ENCODE results near the gene MYO9A.
A peak's percentile ranks its signal among the peaks of the same experiment; 100 is the strongest.
"Not testable (repeated sequence)": the region's sequence is repeated elsewhere in the genome, so short reads cannot be mapped to it uniquely, and the experiment has no call there.

Gene MYO9A

DNA sequence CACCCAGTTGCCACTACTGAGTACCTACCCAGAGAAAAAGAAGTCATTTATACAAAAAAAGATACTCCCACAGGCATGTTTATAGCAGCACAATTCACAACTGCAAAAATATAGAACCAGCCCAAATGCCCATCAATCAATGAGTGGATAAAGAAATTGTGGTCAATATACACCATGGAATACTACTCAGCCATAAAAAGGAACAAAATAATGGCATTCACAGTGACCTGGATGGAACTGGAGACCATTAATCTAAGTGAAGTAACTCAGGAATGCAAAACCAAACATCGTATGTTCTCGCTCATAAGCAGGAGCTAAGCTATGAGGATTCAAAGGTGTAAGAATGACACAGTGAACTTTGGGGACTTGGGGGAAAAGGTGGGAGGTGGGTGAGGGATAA, 61.7 kb downstream of the MYO9A start:
- H3K4me3 ChIP-seq (ENCODE audit: low read length), result not testable (repeated sequence)

DNA sequence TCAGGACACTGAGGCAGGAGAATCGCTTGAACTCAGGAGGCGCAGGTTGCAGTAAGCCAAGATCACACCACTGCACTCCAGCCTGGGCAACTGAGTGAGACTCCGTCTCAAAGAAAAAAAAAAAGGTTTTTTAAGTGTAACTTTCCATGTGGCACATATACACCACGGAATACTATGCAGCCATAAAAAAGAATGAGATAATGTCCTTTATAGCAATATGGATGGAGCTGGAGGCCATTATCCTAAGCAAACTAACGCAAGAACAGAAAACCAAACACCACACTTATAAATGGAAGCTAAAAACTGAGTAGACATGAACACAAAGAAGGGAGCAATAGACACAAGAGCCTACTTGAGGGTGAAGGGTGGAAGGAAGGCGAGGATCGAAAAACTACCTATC, 64.7 kb downstream of the MYO9A start:
- H3K27me3 ChIP-seq (ENCODE audit: control insufficient read depth, insufficient read depth, low read length); H3K9ac ChIP-seq (ENCODE audit: low read depth, low read length); H3K9me3 ChIP-seq (replicated peaks; ENCODE audit: low read length); H3K4me3 ChIP-seq (ENCODE audit: low read length); H3K4me2 ChIP-seq (ENCODE audit: low read length); H3K4me1 ChIP-seq (ENCODE audit: control insufficient read depth, insufficient read depth, low read length); H3K36me3 ChIP-seq (ENCODE audit: insufficient read depth, low read length): not testable (repeated sequence)

More for the DNA sequence above, 61.7 kb downstream of the MYO9A start:
- not testable (repeated sequence) for H3K9me3 ChIP-seq (replicated peaks; ENCODE audit: low read length); H3K4me2 ChIP-seq (ENCODE audit: low read length); H3K27me3 ChIP-seq (ENCODE audit: control insufficient read depth, insufficient read depth, low read length); H3K9ac ChIP-seq (ENCODE audit: low read depth, low read length); H3K4me1 ChIP-seq (ENCODE audit: control insufficient read depth, insufficient read depth, low read length); H3K36me3 ChIP-seq (ENCODE audit: insufficient read depth, low read length)

DNA sequence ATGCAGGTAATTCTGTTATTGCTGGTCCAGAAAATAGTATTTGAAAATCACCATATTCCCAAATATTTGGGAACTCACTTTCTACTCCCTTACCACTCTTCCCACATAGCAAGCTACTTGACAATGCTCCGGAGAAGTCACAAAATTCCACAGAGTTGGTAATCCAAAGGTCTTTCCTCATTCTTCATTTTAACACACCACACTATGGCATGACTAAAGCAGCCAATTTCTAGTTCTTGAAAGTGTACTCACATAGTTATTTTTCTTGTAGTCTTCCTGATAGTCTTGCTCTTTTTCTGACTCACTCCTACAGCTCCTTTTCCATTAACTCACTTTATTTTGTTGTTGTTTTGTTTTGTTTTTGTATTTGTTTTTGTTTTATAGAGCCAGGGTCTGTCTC, 67.2 kb downstream of the MYO9A start:
- H3K4me3 ChIP-seq (ENCODE audit: low read length), result no peak overlapping the region
- no peaks in the 10 kb centered on the region for H3K36me3 ChIP-seq (ENCODE audit: insufficient read depth, low read length)
- no peaks in the 10 kb centered on the region for H3K27me3 ChIP-seq (ENCODE audit: control insufficient read depth, insufficient read depth, low read length)
- no peaks in the 10 kb centered on the region for H3K9me3 ChIP-seq (replicated peaks; ENCODE audit: low read length)
- peaks cover 8% of the 10 kb centered on the region for H3K4me1 ChIP-seq (ENCODE audit: control insufficient read depth, insufficient read depth, low read length)
- H3K4me2 ChIP-seq (ENCODE audit: low read length), result no peak overlapping the region
- no peak overlapping the region for H3K9ac ChIP-seq (ENCODE audit: low read depth, low read length)

DNA sequence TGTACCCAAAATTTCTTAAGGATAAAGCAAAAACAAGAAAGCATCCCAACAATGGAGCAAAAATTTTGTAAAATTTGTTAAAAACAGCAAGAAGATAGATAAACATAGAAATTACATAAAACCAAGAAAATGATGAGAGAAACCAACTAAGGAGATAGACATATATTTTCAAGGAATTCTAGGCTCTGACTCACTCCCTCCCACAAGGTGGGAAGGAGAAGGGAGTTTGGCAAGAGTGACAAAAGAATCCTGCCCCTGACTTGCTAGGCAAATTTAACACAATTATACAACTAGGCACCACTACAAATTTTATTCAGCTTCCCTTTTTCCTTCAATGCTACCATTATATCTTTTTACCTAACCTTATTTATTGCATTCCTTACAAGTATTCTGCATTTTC, 70.9 kb downstream of the MYO9A start:
- Histone ChIP-seq H3K4me3 (ENCODE audit: low read length) (no peak overlapping the region), H3K4me1 (ENCODE audit: control insufficient read depth, insufficient read depth, low read length) (peaks cover 8% of the 10 kb centered on the region), H3K27me3 (ENCODE audit: control insufficient read depth, insufficient read depth, low read length) (no peaks in the 10 kb centered on the region), H3K9ac (ENCODE audit: low read depth, low read length) (no peak overlapping the region), H3K4me2 (ENCODE audit: low read length) (no peak overlapping the region), H3K36me3 (ENCODE audit: insufficient read depth, low read length) (peaks cover 4% of the 10 kb centered on the region), H3K9me3 (replicated peaks; ENCODE audit: low read length) (no peaks in the 10 kb centered on the region)

DNA sequence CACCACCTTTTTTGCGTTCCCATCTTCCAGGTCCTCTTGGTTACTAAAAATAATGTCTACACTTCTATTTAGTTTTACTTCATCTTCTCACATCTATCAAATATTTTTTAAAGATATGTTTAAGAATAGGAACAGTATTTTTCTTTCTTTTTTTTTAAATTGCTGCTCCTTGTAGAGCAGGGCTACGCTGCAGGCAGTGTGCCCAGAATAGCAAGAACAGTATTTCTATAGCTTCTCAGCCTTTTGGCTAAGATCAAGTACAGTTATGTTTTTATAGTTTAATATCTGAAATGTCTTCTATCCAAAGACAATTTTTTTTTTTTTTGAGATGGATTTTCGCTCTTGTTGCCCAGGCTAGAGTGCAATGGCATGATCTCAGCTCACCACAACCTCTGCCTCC, 73.0 kb downstream of the MYO9A start:
- no peak overlapping the region for H3K9ac ChIP-seq (ENCODE audit: low read depth, low read length)
- H3K9me3 ChIP-seq (replicated peaks; ENCODE audit: low read length), result no peaks in the 10 kb centered on the region
- peaks cover 8% of the 10 kb centered on the region for H3K4me1 ChIP-seq (ENCODE audit: control insufficient read depth, insufficient read depth, low read length)
- H3K27me3 ChIP-seq (ENCODE audit: control insufficient read depth, insufficient read depth, low read length), result no peaks in the 10 kb centered on the region
- H3K4me3 ChIP-seq (ENCODE audit: low read length), result no peak overlapping the region
- no peak overlapping the region for H3K4me2 ChIP-seq (ENCODE audit: low read length)
- peaks cover 12% of the 10 kb centered on the region for H3K36me3 ChIP-seq (ENCODE audit: insufficient read depth, low read length)

DNA sequence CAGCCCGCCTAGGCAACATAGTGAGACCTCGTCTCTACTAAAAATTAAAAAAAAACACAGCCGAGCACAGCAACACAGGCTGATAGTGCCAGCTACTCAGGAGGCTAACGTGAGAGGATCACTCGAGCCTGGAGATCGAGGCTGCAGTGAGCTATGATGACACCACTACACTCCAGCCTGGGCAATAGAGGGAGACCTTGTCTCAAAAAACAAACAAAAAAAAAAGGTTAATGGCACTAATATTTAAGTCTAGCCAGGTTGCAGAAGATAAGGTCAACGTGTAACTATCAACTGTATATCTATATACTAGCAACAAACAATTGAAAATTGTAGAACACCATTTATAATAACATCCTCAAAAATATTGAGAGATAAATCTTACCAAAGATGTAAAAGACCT, 75.1 kb downstream of the MYO9A start:
- Histone ChIP-seq H3K4me3 (ENCODE audit: low read length) (no peak overlapping the region), H3K4me2 (ENCODE audit: low read length) (no peak overlapping the region), H3K36me3 (ENCODE audit: insufficient read depth, low read length) (peaks cover 14% of the 10 kb centered on the region), H3K27me3 (ENCODE audit: control insufficient read depth, insufficient read depth, low read length) (no peaks in the 10 kb centered on the region), H3K4me1 (ENCODE audit: control insufficient read depth, insufficient read depth, low read length) (peaks cover 8% of the 10 kb centered on the region), H3K9me3 (replicated peaks; ENCODE audit: low read length) (no peaks in the 10 kb centered on the region), H3K9ac (ENCODE audit: low read depth, low read length) (no peak overlapping the region)

DNA sequence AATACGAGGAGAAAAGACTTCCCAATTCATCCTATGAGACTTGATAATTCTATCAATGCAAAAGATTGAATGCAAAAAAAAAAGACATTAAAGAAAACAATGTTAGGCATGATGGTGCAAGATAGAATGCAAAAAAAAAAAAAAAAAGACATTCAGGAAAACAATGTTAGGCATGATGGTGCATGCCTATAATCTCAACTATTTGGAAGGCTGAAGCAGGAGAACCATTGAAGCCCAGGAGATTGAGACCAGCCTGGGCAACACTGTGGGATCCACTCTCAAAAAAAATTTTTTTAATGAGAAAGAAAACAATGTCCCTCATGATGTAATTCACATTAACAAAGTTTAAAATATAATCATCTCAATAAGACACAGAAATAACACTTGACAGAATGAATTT, 75.9 kb downstream of the MYO9A start:
- H3K4me2 ChIP-seq (ENCODE audit: low read length), result no peak overlapping the region
- peaks cover 5% of the 10 kb centered on the region for H3K4me1 ChIP-seq (ENCODE audit: control insufficient read depth, insufficient read depth, low read length)
- no peaks in the 10 kb centered on the region for H3K9me3 ChIP-seq (replicated peaks; ENCODE audit: low read length)
- H3K27me3 ChIP-seq (ENCODE audit: control insufficient read depth, insufficient read depth, low read length), result no peaks in the 10 kb centered on the region
- H3K36me3 ChIP-seq (ENCODE audit: insufficient read depth, low read length), result peaks cover 14% of the 10 kb centered on the region
- H3K4me3 ChIP-seq (ENCODE audit: low read length), result no peak overlapping the region
- no peak overlapping the region for H3K9ac ChIP-seq (ENCODE audit: low read depth, low read length)

DNA sequence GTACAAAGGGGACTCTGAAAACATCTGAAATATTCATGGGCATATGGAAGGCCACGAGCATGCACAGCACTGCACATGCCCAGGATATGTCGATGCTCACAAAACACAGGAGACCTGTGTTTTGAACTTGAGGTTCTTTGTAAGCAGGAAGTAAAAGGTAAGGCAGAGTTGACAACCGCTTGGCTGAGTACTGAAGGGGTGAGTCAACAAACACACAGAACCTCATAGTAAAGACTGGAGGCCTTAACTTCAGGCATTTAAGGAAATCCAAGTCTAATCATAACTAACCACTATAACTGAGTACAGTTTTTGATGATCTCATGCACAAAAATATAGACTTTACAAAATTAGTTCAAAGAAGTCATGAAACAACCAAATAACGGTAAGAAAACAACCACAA, 80.6 kb downstream of the MYO9A start:
- Histone ChIP-seq H3K4me2 (ENCODE audit: low read length) (no peak overlapping the region), H3K4me3 (ENCODE audit: low read length) (no peak overlapping the region), H3K9ac (ENCODE audit: low read depth, low read length) (no peak overlapping the region), H3K27me3 (ENCODE audit: control insufficient read depth, insufficient read depth, low read length) (no peaks in the 10 kb centered on the region), H3K9me3 (replicated peaks; ENCODE audit: low read length) (no peaks in the 10 kb centered on the region), H3K36me3 (ENCODE audit: insufficient read depth, low read length) (peaks cover 10% of the 10 kb centered on the region), H3K4me1 (ENCODE audit: control insufficient read depth, insufficient read depth, low read length) (peaks cover 10% of the 10 kb centered on the region)

DNA sequence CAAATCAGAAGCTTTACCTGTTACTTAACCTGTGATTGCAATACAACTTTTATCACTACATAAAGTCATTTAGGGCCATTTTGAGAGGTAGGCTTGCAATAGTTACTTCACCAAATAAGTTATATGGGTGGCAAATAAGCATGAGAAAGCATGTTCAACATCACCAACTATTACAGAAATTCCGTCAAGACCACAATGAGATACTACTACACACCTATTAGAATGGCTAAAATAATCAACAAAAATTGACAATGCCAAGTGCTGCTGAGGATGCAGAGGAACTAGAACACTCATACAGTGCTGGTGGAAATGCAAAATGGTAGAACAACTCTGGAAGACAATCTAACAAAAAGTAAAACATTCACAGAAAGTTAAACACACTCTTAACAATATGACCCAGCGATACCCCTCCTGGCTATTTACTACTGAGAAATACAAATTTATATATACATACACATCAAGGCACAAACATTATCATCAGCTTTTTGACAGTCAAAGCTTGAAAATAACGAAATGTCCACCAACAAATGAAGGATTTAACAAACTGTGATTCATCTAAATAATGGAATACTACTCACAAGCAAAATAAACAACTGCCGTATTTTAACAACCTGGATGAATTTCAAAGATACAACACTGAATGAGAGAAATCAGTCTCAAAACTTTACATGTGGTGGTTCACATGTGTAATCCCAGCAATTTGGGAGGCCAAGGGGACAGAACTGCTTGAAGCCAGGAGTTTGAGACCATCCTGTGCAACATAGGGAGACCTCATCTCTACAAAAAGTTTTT, 82.9 kb downstream of the MYO9A start:
- H3K9me3 ChIP-seq (replicated peaks; ENCODE audit: low read length), result no peaks in the 10 kb centered on the region
- H3K36me3 ChIP-seq (ENCODE audit: insufficient read depth, low read length), result peaks cover 3% of the 10 kb centered on the region
- H3K27me3 ChIP-seq (ENCODE audit: control insufficient read depth, insufficient read depth, low read length), result no peaks in the 10 kb centered on the region
- no peak overlapping the region for H3K4me2 ChIP-seq (ENCODE audit: low read length)
- H3K9ac ChIP-seq (ENCODE audit: low read depth, low read length), result no peak overlapping the region
- peaks cover 10% of the 10 kb centered on the region for H3K4me1 ChIP-seq (ENCODE audit: control insufficient read depth, insufficient read depth, low read length)
- no peak overlapping the region for H3K4me3 ChIP-seq (ENCODE audit: low read length)

DNA sequence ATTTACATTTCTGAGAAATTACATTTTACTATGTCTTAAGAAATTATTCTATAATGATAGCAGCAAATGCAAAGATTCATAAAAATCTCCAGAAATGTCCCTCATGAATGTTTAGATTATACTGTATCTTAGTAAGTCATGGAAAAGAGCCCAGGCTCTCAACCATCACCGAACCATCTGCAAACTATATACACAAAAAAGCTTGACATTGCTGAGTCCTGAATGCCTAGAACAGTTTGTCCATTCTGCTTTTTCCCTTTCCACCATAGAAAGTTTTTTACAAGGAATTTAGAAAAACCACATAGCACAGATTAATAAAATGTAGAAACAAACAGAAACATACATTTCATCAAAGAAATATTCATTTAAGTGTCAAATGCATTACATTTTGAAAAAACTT, 83.6 kb downstream of the MYO9A start:
- H3K36me3 ChIP-seq (ENCODE audit: insufficient read depth, low read length), result no peaks in the 10 kb centered on the region
- H3K9me3 ChIP-seq (replicated peaks; ENCODE audit: low read length), result no peaks in the 10 kb centered on the region
- peaks cover 10% of the 10 kb centered on the region for H3K4me1 ChIP-seq (ENCODE audit: control insufficient read depth, insufficient read depth, low read length)
- H3K9ac ChIP-seq (ENCODE audit: low read depth, low read length), result no peak overlapping the region
- H3K27me3 ChIP-seq (ENCODE audit: control insufficient read depth, insufficient read depth, low read length), result no peaks in the 10 kb centered on the region
- no peak overlapping the region for H3K4me2 ChIP-seq (ENCODE audit: low read length)
- H3K4me3 ChIP-seq (ENCODE audit: low read length), result no peak overlapping the region

DNA sequence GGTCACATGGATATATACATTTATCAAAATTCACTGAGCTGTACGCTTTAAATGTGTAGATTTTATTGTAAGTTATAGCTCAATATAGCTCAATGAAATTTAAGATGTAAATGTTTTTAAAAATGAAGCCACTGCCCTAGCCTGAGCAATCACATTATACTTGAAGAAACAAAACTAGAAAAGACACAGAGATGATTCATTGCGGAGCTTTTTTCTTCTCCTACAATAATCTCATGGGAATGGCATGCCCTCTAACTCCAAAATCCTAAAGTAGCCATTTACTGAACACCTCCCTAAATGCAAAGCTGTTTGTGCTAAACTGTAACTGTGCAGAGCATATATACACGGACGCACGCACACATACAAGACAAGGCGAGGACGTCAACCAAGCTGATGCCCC, 84.2 kb downstream of the MYO9A start:
- H3K9me3 ChIP-seq (replicated peaks; ENCODE audit: low read length), result no peaks in the 10 kb centered on the region
- H3K36me3 ChIP-seq (ENCODE audit: insufficient read depth, low read length), result no peaks in the 10 kb centered on the region
- H3K9ac ChIP-seq (ENCODE audit: low read depth, low read length), result no peak overlapping the region
- no peak overlapping the region for H3K4me3 ChIP-seq (ENCODE audit: low read length)
- peaks cover 10% of the 10 kb centered on the region for H3K4me1 ChIP-seq (ENCODE audit: control insufficient read depth, insufficient read depth, low read length)
- peak overlapping the region; percentile 33 for H3K4me2 ChIP-seq (ENCODE audit: low read length)
- no peaks in the 10 kb centered on the region for H3K27me3 ChIP-seq (ENCODE audit: control insufficient read depth, insufficient read depth, low read length)

DNA sequence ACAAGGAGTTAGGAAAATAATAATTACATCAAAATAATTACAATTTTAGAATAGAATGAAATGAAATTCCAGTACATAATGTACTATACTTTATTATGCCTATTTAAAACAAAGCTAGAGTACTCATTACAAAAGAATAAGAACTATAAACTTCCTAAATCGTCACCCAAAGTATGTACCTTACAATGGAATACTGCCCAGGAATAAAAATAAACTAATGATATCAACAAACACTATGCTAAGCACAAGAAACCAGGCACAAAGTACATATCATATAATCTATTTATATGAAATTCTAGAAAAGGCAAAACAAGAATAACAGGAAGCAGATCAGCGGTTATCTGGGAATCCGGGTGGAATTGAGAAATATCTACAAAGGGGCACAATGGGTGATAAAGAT, 84.7 kb downstream of the MYO9A start:
- no peaks in the 10 kb centered on the region for H3K9me3 ChIP-seq (replicated peaks; ENCODE audit: low read length)
- H3K4me1 ChIP-seq (ENCODE audit: control insufficient read depth, insufficient read depth, low read length), result peaks cover 10% of the 10 kb centered on the region
- H3K9ac ChIP-seq (ENCODE audit: low read depth, low read length), result no peak overlapping the region
- peak overlapping the region; percentile 33 for H3K4me2 ChIP-seq (ENCODE audit: low read length)
- no peaks in the 10 kb centered on the region for H3K36me3 ChIP-seq (ENCODE audit: insufficient read depth, low read length)
- no peaks in the 10 kb centered on the region for H3K27me3 ChIP-seq (ENCODE audit: control insufficient read depth, insufficient read depth, low read length)
- H3K4me3 ChIP-seq (ENCODE audit: low read length), result no peak overlapping the region

Measured in skeletal muscle satellite cell (primary cell).